HCT116 (cell line): ENCODE results near the gene SEC22C. TPM values are rescaled to one million over a fixed set of nuclear protein-coding genes. Genes with fewer than 3 reads are reported as not detected.
A peak's percentile ranks its signal among the peaks of the same experiment; 100 is the strongest.

Source experiments
- ATAC-seq: fragments of 200-7000 bp; cut with Tn5 transposase; 2 replicates; pipeline ENCODE4 v1.9.1; 2020; ENCODE audit warnings: mild to moderate bottlenecking, moderate library complexity
- BruUV-seq: library from RNA; stranded (reverse); fragments of 400-500 nt; replicated peaks from 2 replicates; lab custom pipeline; 2021; lab: Mats Ljungman, UMichigan
- CTCF ChIA-PET: fragments of 300-600 bp; sonication (Branson Sonifier 250); formaldehyde crosslinking; loops from one replicate; lab custom pipeline; 2021; ENCODE audit warnings: antibody characterized with exemption; lab: Charles Lee
- POLR2A ChIA-PET: fragments of 300-600, 350-600 bp; sonication (Branson Sonifier 250); formaldehyde crosslinking; loops from one replicate; lab custom pipeline; 2021; ENCODE audit warnings: antibody characterized with exemption; lab: Charles Lee
- RAD21 ChIA-PET, 2 experiments: fragments of 300-600 bp; sonication (Branson Sonifier 250); formaldehyde crosslinking; loops; one replicate each; lab custom pipeline; 2023; ENCODE audit warnings: low total read pairs in 2 of 2; ENCODE audit not compliant: uncharacterized antibody in 2 of 2, unreplicated experiment in 2 of 2, low non-redundant PET in 1 of 2; lab: Charles Lee
- DNase-seq: peaks from one replicate; pipeline ENCODE4 v3.0.0-alpha.2; 2010; ENCODE audit warnings: low read depth, low spot score
- H2AFZ ChIP-seq: fragments of 200-600 bp; shearing (Covaris generic), sonication (generic); 2 replicates; pipeline ENCODE4 v1.6.1; 2017; ENCODE audit warnings: low read depth, mixed run types, mixed read lengths, antibody characterized with exemption, low read length; ENCODE audit not compliant: poor library complexity, severe bottlenecking
- H3K27ac ChIP-seq: 2 replicates; pipeline ENCODE4 v1.5.1; 2012; ENCODE audit warnings: low read depth, low read length
- H3K27me3 ChIP-seq: fragments of 200-600 bp; sonication (generic); 2 replicates; pipeline ENCODE4 v1.6.1; 2016; ENCODE audit warnings: mixed run types, low read length, mixed read lengths; ENCODE audit not compliant: insufficient read depth
- H3K36me3 ChIP-seq, 2 experiments: fragments of 200-500 bp in 1 of 2; fragments of 200-600 bp in 1 of 2; sonication (Bioruptor generic) in 1 of 2; sonication (generic) in 1 of 2; 2 replicates each; pipeline versions ENCODE4 v1.5.1 to v1.6.1; 2014 to 2016; ENCODE audit warnings: low read length in 2 of 2, inconsistent platforms in 1 of 2, mixed read lengths in 1 of 2, mixed run types in 1 of 2; ENCODE audit not compliant: insufficient read depth in 2 of 2, control insufficient read depth in 1 of 2
- H3K4me1 ChIP-seq, 2 experiments: fragments of 200-600 bp in 1 of 2; sonication (generic) in 1 of 2; 2 replicates each; pipeline versions ENCODE4 v1.5.1 to v1.6.1; 2012 to 2017; ENCODE audit warnings: low read length in 2 of 2, inconsistent platforms in 1 of 2, mild to moderate bottlenecking in 1 of 2, mixed read lengths in 1 of 2, mixed run types in 1 of 2, moderate library complexity in 1 of 2; ENCODE audit not compliant: insufficient read depth in 2 of 2, control insufficient read depth in 1 of 2
- H3K4me2 ChIP-seq: fragments of 200-600 bp; sonication (generic); 2 replicates; pipeline ENCODE4 v1.6.1; 2017; ENCODE audit warnings: mixed run types, low read length, mixed read lengths
- H3K4me3 ChIP-seq, 2 experiments: fragments of 200-600 bp in 1 of 2; sonication (generic) in 1 of 2; replicated peaks in 1 of 2; 2 replicates each; pipeline ENCODE4 v1.5.1; 2011 to 2016; ENCODE audit warnings: low read length in 2 of 2, control low read depth in 1 of 2, low read depth in 1 of 2, mild to moderate bottlenecking in 1 of 2, mixed read lengths in 1 of 2, mixed run types in 1 of 2
- H3K79me2 ChIP-seq: fragments of 200-600 bp; sonication (generic); 2 replicates; pipeline ENCODE4 v1.6.1; 2017; ENCODE audit warnings: mild to moderate bottlenecking, mixed run types, low read length, moderate library complexity, mixed read lengths; ENCODE audit not compliant: insufficient read depth
- H3K9ac ChIP-seq: fragments of 200-600 bp; sonication (generic); 2 replicates; pipeline ENCODE4 v1.6.1; 2016; ENCODE audit warnings: low read length, mixed read lengths
- H3K9me2 ChIP-seq: fragments of 200-600 bp; sonication (generic), shearing (Covaris generic); 2 replicates; pipeline ENCODE4 v1.6.1; 2017; ENCODE audit warnings: mixed run types, mild to moderate bottlenecking, moderate library complexity; ENCODE audit not compliant: insufficient read depth
- H3K9me3 ChIP-seq, 2 experiments: fragments of 200-500 bp in 1 of 2; fragments of 200-600 bp in 1 of 2; sonication (Bioruptor generic) in 1 of 2; sonication (generic) in 1 of 2; 2 replicates each; pipeline ENCODE4 v1.6.1; 2014 to 2017; ENCODE audit warnings: low read length in 2 of 2, mixed read lengths in 2 of 2, inconsistent platforms in 1 of 2, low read depth in 1 of 2, mild to moderate bottlenecking in 1 of 2, mixed run types in 1 of 2, moderate library complexity in 1 of 2; ENCODE audit not compliant: control insufficient read depth in 1 of 2, insufficient read depth in 1 of 2
- H4K20me1 ChIP-seq: fragments of 200-600 bp; sonication (generic), shearing (Covaris generic); 2 replicates; pipeline ENCODE4 v1.6.1; 2017; ENCODE audit warnings: mixed run types, mild to moderate bottlenecking, moderate library complexity; ENCODE audit not compliant: insufficient read depth
- ATF3 ChIP-seq: IDR thresholded peaks from 2 replicates; pipeline ENCODE4 v1.6.1; 2012
- CBX3 ChIP-seq: IDR thresholded peaks from 2 replicates; pipeline ENCODE4 v1.6.1; 2012; ENCODE audit warnings: low read depth
- CEBPB ChIP-seq: IDR thresholded peaks from 2 replicates; pipeline ENCODE4 v1.6.1; 2012; ENCODE audit warnings: low read depth
- CTCF ChIP-seq, 3 experiments: fragments of 200-600 bp in 1 of 3; sonication (generic) in 1 of 3; IDR thresholded peaks in 2 of 3; conservative IDR thresholded peaks in 1 of 3; 2 replicates each; pipeline ENCODE4 v1.5.1; 2012 to 2017; ENCODE audit warnings: low read depth in 2 of 3, low read length in 2 of 3, antibody characterized with exemption in 1 of 3, borderline replicate concordance in 1 of 3, control low read depth in 1 of 3, mild to moderate bottlenecking in 1 of 3, mixed read lengths in 1 of 3, mixed run types in 1 of 3, moderate library complexity in 1 of 3; ENCODE audit not compliant: insufficient read depth in 1 of 3
- EGR1 ChIP-seq: IDR thresholded peaks from 2 replicates; pipeline ENCODE4 v1.6.1; 2012; ENCODE audit warnings: low read depth
- EZH2 ChIP-seq: fragments of 200-600 bp; sonication (generic); IDR thresholded peaks from 2 replicates; pipeline ENCODE4 v1.6.1; 2017; ENCODE audit warnings: antibody characterized with exemption, mixed run types
- FOSL1 ChIP-seq: IDR thresholded peaks from 2 replicates; pipeline ENCODE4 v1.6.1; 2012; ENCODE audit warnings: low read depth
- JUND ChIP-seq: IDR thresholded peaks from 2 replicates; pipeline ENCODE4 v1.6.1; 2012
- POLR2A ChIP-seq: IDR thresholded peaks from 2 replicates; pipeline ENCODE4 v1.7.0; 2011; ENCODE audit warnings: borderline replicate concordance; ENCODE audit not compliant: insufficient read depth, insufficient read length; ENCODE audit errors: extremely low read depth
- RAD21 ChIP-seq: IDR thresholded peaks from 2 replicates; pipeline ENCODE4 v1.6.1; 2012; ENCODE audit warnings: low read depth, mild to moderate bottlenecking
- SP1 ChIP-seq: IDR thresholded peaks from 2 replicates; pipeline ENCODE4 v1.6.1; 2012; ENCODE audit warnings: low read depth
- SRF ChIP-seq: IDR thresholded peaks from 2 replicates; pipeline ENCODE4 v1.6.1; 2012; ENCODE audit warnings: low read depth
- YY1 ChIP-seq: IDR thresholded peaks from 2 replicates; pipeline ENCODE4 v1.6.1; 2011; ENCODE audit warnings: low read length, low read depth, moderate library complexity, mild to moderate bottlenecking; ENCODE audit not compliant: insufficient replicate concordance; ENCODE audit errors: extremely low read depth
- ZNF274 ChIP-seq: fragments of 200-500 bp; sonication (Bioruptor generic); IDR thresholded peaks from 2 replicates; pipeline ENCODE4 v1.6.1; 2014; ENCODE audit warnings: mild to moderate bottlenecking, low read depth, low read length, inconsistent platforms
- intact Hi-C: fragments of 100-400 bp; cut with micrococcal nuclease; formaldehyde crosslinking; loops from 2 replicates; pipeline ENCODE4 v1.10.0; 2022
- total RNA-seq: library from RNA; stranded (reverse); gene quantifications from one replicate; pipeline ENCODE4 v1.2.1, GENCODE V29; 2021; ENCODE audit not compliant: unreplicated experiment
- TF ChIP-seq, protein P1 (sequence below): IDR thresholded peaks from 2 replicates; pipeline ENCODE4 v1.6.1; 2012
- TF ChIP-seq, protein P2 (sequence below): IDR thresholded peaks from 2 replicates; pipeline ENCODE4 v1.6.1; 2011; ENCODE audit warnings: mild to moderate bottlenecking, low read length, moderate library complexity; ENCODE audit not compliant: insufficient replicate concordance; ENCODE audit errors: extremely low read depth

Gene SEC22C
- total RNA-seq, 1 experiment from 2014 or later, result 43.4 TPM

DNA sequence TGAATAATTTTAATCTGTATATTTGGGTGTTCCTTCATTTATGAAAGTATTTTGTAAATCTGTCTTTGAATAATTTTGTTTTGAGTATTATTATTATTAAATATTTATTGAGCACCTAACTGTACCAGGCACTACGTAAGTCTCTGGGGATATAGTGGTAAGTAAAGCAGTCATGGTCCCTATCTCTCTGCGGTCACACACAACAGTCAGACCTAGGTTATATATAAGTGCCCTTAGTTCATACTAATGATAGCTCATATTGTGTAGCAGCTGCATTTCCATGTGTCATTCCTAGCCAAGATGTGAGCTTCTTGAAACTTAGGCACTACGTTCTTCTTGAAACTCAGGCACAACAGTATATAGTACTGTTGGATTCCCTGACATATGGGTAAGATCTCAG lies 31.2 kb upstream of the SEC22C start:
- no peaks in the 10 kb centered on the region for H3K9me2 ChIP-seq
- intact Hi-C loops, result no loop called here

More for the DNA sequence above, 31.2 kb upstream of the SEC22C start:
- DNase-seq, result no peak
- Histone ChIP-seq H3K36me3 (peaks cover 3% of the 10 kb centered on the region in 2 experiments; a peak in 1 of 4 replicates), H3K4me1 (no peaks in the 10 kb centered on the region; a peak in 1 of 4 replicates), H3K27ac (no peak overlapping the region), H3K79me2 (peaks cover 97% of the 10 kb centered on the region), H2AFZ (no peak overlapping the region), H4K20me1 (no peaks in the 10 kb centered on the region; the same call in 1 of the 2 replicates), H3K9ac (no peak overlapping the region), H3K9me3 (no peaks in the 10 kb centered on the region), H3K27me3 (no peaks in the 10 kb centered on the region), H3K4me2 (no peak overlapping the region), H3K4me3 (no peak overlapping the region)
- ChIA-PET RAD21 (no interaction called here), POLR2A (interaction anchor here (1.8 kb wide), 1 partner anchor 10 kb away, joined by 5 read pairs; no protein-coding TSS in a partner anchor), CTCF (interaction anchor here (0.9 to 2.1 kb wide), 9 partner anchors 10 to 217 kb away, joined by 3 to 14 read pairs (median 5); partner anchors contain the start of genes NKTR and SS18L2)
- peak; percentile 38 for ATAC-seq
- BruUV-seq, result no TSS peak
- TF ChIP-seq JUND (no peak), ZNF274 (no peak), EGR1 (no peak), POLR2A (no peak), CTCF (IDR thresholded peaks at IDR 0.05 in 2 of 3, conservative IDR thresholded peaks at IDR 0.05 in 1 of 3; ENCODE audit: borderline replicate concordance in 1 of 3, insufficient read depth in 1 of 3, low read depth in 2 of 3, low read length in 2 of 3) (no peak), RAD21 (no peak), CBX3 (no peak), YY1 (no peak), CEBPB (no peak), FOSL1 (no peak), EZH2 (no peak), SP1 (no peak), SRF (no peak), ATF3 (no peak)
- TF ChIP-seq, protein P1, sequence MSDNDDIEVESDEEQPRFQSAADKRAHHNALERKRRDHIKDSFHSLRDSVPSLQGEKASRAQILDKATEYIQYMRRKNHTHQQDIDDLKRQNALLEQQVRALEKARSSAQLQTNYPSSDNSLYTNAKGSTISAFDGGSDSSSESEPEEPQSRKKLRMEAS, result no peak
- TF ChIP-seq, protein P2, sequence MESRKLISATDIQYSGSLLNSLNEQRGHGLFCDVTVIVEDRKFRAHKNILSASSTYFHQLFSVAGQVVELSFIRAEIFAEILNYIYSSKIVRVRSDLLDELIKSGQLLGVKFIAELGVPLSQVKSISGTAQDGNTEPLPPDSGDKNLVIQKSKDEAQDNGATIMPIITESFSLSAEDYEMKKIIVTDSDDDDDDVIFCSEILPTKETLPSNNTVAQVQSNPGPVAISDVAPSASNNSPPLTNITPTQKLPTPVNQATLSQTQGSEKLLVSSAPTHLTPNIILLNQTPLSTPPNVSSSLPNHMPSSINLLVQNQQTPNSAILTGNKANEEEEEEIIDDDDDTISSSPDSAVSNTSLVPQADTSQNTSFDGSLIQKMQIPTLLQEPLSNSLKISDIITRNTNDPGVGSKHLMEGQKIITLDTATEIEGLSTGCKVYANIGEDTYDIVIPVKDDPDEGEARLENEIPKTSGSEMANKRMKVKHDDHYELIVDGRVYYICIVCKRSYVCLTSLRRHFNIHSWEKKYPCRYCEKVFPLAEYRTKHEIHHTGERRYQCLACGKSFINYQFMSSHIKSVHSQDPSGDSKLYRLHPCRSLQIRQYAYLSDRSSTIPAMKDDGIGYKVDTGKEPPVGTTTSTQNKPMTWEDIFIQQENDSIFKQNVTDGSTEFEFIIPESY, result no peak
